Measurements from ENCODE around the gene CCDC186. TPM values are rescaled to one million over a fixed set of nuclear protein-coding genes. Genes with fewer than 3 reads are reported as not detected.

Gene CCDC186
- total and polyA plus RNA-seq, 4 donors, result 5.3 to 96.7 (median 15.1) TPM

GRCh38 chr10:114083040-114083439, 91.0 kb downstream of the CCDC186 start:
- ATAC-seq (ENCODE audit: insufficient read depth, low FRiP score) (no peak), DNase-seq (no peak)
- Histone ChIP-seq H3K27me3 (ENCODE audit: control insufficient read depth in 3 of 3, insufficient read depth in 3 of 3, low read length in 2 of 3) (no peaks in the 10 kb centered on the region), H3K4me1 (ENCODE audit: control insufficient read depth in 5 of 5, insufficient read depth in 5 of 5, low read length in 5 of 5) (no peaks in the 10 kb centered on the region), H3K9me3 (ENCODE audit: control insufficient read depth in 4 of 4, insufficient read depth in 3 of 4, low read length in 3 of 4) (no peaks in the 10 kb centered on the region), H3K4me3 (no peak overlapping the region), H3K36me3 (ENCODE audit: control insufficient read depth in 4 of 4, insufficient read depth in 4 of 4, low read length in 4 of 4) (no peaks in the 10 kb centered on the region), H3K9ac (ENCODE audit: insufficient read depth in 1 of 2, low read length in 2 of 2) (no peak overlapping the region), H3K27ac (ENCODE audit: low read depth in 1 of 2, low read length in 1 of 2) (no peak overlapping the region)
- 85 to 87% methylated on average over 5 of the region's 5 CpGs for WGBS, 2 donors
- no peak for TF ChIP-seq CTCF (IDR thresholded peaks at IDR 0.05; ENCODE audit: control extremely low read depth, extremely low read depth)

- H3K4me3 ChIP-seq, result no peak overlapping the region
- H3K36me3 ChIP-seq (ENCODE audit: control insufficient read depth in 4 of 4, insufficient read depth in 4 of 4, low read length in 4 of 4), result no peaks in the 10 kb centered on the region
- WGBS, 2 donors, result 70 to 83% methylated on average over 8 of the region's 8 CpGs
- H3K4me1 ChIP-seq (ENCODE audit: control insufficient read depth in 5 of 5, insufficient read depth in 5 of 5, low read length in 5 of 5), result peaks cover 0 to 2% (median 0%) of the 10 kb centered on the region in 5 donors
- no peaks in the 10 kb centered on the region for H3K9me3 ChIP-seq (ENCODE audit: control insufficient read depth in 4 of 4, insufficient read depth in 3 of 4, low read length in 3 of 4)
- H3K9ac ChIP-seq (ENCODE audit: insufficient read depth in 1 of 2, low read length in 2 of 2), result no peak overlapping the region
- TF ChIP-seq CTCF (IDR thresholded peaks at IDR 0.05; ENCODE audit: control extremely low read depth, extremely low read depth), result no peak
- ATAC-seq (ENCODE audit: insufficient read depth, low FRiP score) (no peak), DNase-seq (no peak)
- H3K27ac ChIP-seq (ENCODE audit: low read depth in 1 of 2, low read length in 1 of 2), result no peak overlapping the region
- no peaks in the 10 kb centered on the region for H3K27me3 ChIP-seq (ENCODE audit: control insufficient read depth in 3 of 3, insufficient read depth in 3 of 3, low read length in 2 of 3)
Measured at GRCh38 chr10:114081911-114082583, 92.0 kb downstream of the CCDC186 start.

- no peaks in the 10 kb centered on the region for H3K27me3 ChIP-seq (ENCODE audit: control insufficient read depth in 3 of 3, insufficient read depth in 3 of 3, low read length in 2 of 3)
- H3K4me1 ChIP-seq (ENCODE audit: control insufficient read depth in 5 of 5, insufficient read depth in 5 of 5, low read length in 5 of 5), result peaks cover 0 to 2% (median 0%) of the 10 kb centered on the region in 5 donors
- TF ChIP-seq CTCF (IDR thresholded peaks at IDR 0.05; ENCODE audit: control extremely low read depth, extremely low read depth), result no peak
- no peak for ATAC-seq (ENCODE audit: insufficient read depth, low FRiP score)
- no peak overlapping the region for H3K4me3 ChIP-seq
- no peaks in the 10 kb centered on the region for H3K9me3 ChIP-seq (ENCODE audit: control insufficient read depth in 4 of 4, insufficient read depth in 3 of 4, low read length in 3 of 4)
- no peak overlapping the region for H3K27ac ChIP-seq (ENCODE audit: low read depth in 1 of 2, low read length in 1 of 2)
- no peak overlapping the region for H3K9ac ChIP-seq (ENCODE audit: insufficient read depth in 1 of 2, low read length in 2 of 2)
- DNase-seq, result no peak
- no peaks in the 10 kb centered on the region for H3K36me3 ChIP-seq (ENCODE audit: control insufficient read depth in 4 of 4, insufficient read depth in 4 of 4, low read length in 4 of 4)
- WGBS, 2 donors, result 80 to 88% methylated on average over 5 of the region's 5 CpGs
Measured at GRCh38 chr10:114079421-114079820, 94.6 kb downstream of the CCDC186 start.

GRCh38 chr10:114078346-114078745, 95.7 kb downstream of the CCDC186 start:
- no peak for TF ChIP-seq CTCF (IDR thresholded peaks at IDR 0.05; ENCODE audit: control extremely low read depth, extremely low read depth)
- no peaks in the 10 kb centered on the region for H3K9me3 ChIP-seq (ENCODE audit: control insufficient read depth in 4 of 4, insufficient read depth in 3 of 4, low read length in 3 of 4)
- H3K27me3 ChIP-seq (ENCODE audit: control insufficient read depth in 3 of 3, insufficient read depth in 3 of 3, low read length in 2 of 3), result no peaks in the 10 kb centered on the region
- no peak overlapping the region for H3K27ac ChIP-seq (ENCODE audit: low read depth in 1 of 2, low read length in 1 of 2)
- DNase-seq (no peak), ATAC-seq (ENCODE audit: insufficient read depth, low FRiP score) (no peak)
- no peak overlapping the region for H3K9ac ChIP-seq (ENCODE audit: insufficient read depth in 1 of 2, low read length in 2 of 2)
- H3K4me1 ChIP-seq (ENCODE audit: control insufficient read depth in 5 of 5, insufficient read depth in 5 of 5, low read length in 5 of 5), result peaks cover 0 to 2% (median 0%) of the 10 kb centered on the region in 5 donors
- 71 to 80% methylated on average over 6 of the region's 6 CpGs for WGBS, 2 donors
- no peak overlapping the region for H3K4me3 ChIP-seq
- H3K36me3 ChIP-seq (ENCODE audit: control insufficient read depth in 4 of 4, insufficient read depth in 4 of 4, low read length in 4 of 4), result no peaks in the 10 kb centered on the region
